Keratinocyte (primary cell): ENCODE measurements around the gene HNRNPUL2.

ENCODE experiments used
- EZH2 ChIP-seq: IDR thresholded peaks from one replicate; pipeline ENCODE4 v1.6.1; 2012; ENCODE audit warnings: inconsistent platforms, mild to moderate bottlenecking, low read length, moderate library complexity
- TF ChIP-seq, protein P1 (sequence below), 3 experiments: IDR thresholded peaks in 1 of 3; conservative IDR thresholded peaks in 1 of 3; optimal IDR thresholded peaks in 1 of 3; 2 replicates in 2 of 3; 3 replicates in 1 of 3; pipeline versions ENCODE3 to v1.5.1; 2011; ENCODE audit warnings: low read length in 3 of 3, mild to moderate bottlenecking in 3 of 3, moderate library complexity in 2 of 3, control low read depth in 1 of 3, inconsistent platforms in 1 of 3; ENCODE audit not compliant: insufficient read depth in 2 of 3; ENCODE audit errors: extremely low read depth in 1 of 3

- TF ChIP-seq, protein P1, sequence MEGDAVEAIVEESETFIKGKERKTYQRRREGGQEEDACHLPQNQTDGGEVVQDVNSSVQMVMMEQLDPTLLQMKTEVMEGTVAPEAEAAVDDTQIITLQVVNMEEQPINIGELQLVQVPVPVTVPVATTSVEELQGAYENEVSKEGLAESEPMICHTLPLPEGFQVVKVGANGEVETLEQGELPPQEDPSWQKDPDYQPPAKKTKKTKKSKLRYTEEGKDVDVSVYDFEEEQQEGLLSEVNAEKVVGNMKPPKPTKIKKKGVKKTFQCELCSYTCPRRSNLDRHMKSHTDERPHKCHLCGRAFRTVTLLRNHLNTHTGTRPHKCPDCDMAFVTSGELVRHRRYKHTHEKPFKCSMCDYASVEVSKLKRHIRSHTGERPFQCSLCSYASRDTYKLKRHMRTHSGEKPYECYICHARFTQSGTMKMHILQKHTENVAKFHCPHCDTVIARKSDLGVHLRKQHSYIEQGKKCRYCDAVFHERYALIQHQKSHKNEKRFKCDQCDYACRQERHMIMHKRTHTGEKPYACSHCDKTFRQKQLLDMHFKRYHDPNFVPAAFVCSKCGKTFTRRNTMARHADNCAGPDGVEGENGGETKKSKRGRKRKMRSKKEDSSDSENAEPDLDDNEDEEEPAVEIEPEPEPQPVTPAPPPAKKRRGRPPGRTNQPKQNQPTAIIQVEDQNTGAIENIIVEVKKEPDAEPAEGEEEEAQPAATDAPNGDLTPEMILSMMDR (optimal IDR thresholded peaks at IDR 0.05 in 1 of 3, IDR thresholded peaks at IDR 0.05 in 1 of 3, conservative IDR thresholded peaks at IDR 0.05 in 1 of 3; ENCODE audit: extremely low read depth in 1 of 3, insufficient read depth in 2 of 3, low read length in 3 of 3), result no peak
- TF ChIP-seq EZH2, result no peak
Observed at GRCh38 chr11:62676698-62677097, 50.6 kb downstream of the HNRNPUL2 start.
